Stimulated activated CD8-positive, alpha-beta memory T cell treated with anti-CD3 and anti-CD28 coated beads, Interleukin-4, amount 100 ng/mL, for 24 hours (primary cell): ENCODE measurements around the gene MDP1.
"Not testable (repeated sequence)": the region's sequence is repeated elsewhere in the genome, so short reads cannot be mapped to it uniquely, and the experiment has no call there.

ENCODE experiments used
- DNase-seq: peaks from one replicate; pipeline ENCODE4 v3.0.0-alpha.2; 2020; ENCODE audit warnings: low read depth

MDP1 gene

GRCh38 chr14:24231263-24232120 is 15.6 kb upstream of the MDP1 start:
- DNase-seq: no peak

DNA sequence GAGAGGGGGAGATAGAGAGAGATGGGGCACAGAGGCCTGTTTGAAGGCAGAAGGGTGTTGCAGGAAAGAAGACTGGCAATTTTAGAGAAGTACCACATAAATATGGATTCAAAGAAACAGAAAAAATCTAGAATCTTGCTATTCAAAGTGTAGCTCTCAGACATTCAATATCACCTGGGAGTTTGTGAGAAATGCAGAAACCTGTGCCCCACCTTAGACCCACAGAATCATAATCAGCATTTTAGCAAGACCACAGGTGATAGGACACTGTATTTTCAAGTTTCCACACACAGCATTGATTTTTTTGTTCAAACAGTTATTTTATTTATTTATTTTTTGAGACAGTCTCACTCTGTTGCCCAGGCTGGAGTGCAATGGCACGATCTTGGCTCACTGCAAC is 13.0 kb upstream of the MDP1 start:
- no peak for DNase-seq

GRCh38 chr14:24226473-24226872 is 10.6 kb upstream of the MDP1 start:
- no peak for DNase-seq

DNA sequence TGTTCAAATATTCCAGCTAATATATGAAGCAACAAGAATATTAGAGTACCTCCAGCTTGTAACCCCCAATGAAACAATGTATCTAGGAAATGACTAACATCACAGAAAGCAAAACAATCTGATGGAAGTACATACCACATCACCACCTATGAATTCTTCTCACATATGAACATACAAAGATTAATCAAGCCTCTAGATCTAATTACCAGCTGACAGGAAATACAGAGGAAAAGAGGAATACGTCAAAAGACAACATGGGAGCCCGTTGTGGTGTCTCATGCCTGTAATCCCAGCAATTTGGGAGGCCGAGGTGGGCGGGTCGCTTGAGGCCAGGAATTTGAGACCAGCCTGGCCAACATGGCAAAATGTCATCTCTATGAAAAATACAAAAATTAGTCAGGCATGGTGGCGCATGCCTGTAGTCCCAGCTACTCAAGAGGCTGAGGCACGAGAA is 8.8 kb upstream of the MDP1 start:
- DNase-seq: no peak

DNA sequence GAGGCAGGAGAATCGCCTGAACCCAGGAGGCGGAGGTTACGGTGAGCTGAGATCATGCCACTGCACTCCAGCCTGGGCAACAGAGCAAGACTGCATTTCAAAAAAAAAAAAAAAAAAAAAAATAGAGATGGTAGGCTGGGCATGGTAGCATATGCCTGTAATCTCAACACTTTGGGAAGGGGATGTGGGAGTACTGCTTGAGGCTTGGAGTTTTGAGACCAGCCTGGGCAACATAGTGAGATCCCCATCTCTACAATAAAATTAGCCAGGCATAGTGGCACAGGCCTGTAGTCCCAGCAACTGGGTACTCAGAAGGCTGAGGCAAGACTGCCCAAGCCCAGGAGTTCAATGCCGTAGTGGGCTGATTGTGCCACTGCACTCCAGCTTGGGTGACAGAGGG is 7.1 kb upstream of the MDP1 start:
- DNase-seq: not testable (repeated sequence)

- DNase-seq: no peak
Measured at GRCh38 chr14:24219521-24219920, 3.7 kb upstream of the MDP1 start.

DNA sequence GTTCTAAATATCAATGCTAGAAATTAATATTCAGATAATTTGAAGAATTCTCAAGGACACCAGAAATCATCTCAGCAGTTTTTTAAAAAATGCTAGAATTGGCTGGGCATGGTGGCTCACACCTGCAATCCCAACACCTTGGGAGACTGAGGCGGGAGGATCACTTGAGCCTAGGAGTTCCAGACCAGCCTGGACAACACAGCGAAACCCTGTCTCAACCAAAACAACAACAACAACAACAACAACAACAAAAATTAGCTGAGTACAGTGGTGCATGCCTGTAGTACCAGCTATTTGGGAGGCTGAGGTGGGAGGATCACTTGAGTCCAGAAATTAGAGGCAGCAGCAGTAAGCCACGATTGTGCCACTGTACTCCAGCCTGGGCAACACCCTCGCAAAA is 3.2 kb upstream of the MDP1 start:
- no peak for DNase-seq

DNA sequence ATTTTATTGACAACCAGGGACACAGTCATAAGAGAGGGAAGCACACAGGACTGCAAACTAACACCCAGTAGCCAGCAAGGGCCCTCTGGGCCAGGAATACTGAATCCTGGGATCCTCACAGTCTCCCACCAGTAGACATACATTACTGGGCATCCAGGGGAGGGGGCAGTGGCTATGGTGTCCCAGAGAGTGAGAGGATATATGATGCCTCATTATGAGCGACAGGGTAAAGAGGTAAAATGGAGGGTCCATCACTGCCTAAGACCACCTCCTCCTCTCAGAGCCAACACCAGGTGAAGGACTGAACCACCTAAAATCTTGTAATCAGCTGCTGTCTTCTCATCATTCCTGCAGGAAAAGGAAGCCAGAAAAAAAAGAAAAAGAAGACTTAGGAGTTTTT is 1.0 kb upstream of the MDP1 start:
- not testable (repeated sequence) for DNase-seq

DNA sequence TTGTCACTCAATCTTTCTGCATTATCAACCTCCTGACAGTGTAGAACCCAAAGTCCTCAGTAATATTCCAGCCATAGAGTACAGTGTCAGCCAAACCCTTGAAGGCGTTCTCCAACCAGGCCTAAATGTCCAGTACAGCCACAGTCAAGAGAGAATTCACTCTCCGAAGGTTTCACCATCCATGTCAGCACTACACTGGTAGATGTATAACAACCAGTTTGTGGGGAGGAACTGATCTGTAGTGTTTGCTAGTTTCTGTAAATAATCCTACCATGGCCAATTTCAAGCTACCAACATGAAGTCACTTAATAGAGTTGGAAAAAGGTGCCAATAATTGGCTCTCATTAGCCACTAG is 456 bp upstream of the MDP1 start:
- no peak for DNase-seq

DNA sequence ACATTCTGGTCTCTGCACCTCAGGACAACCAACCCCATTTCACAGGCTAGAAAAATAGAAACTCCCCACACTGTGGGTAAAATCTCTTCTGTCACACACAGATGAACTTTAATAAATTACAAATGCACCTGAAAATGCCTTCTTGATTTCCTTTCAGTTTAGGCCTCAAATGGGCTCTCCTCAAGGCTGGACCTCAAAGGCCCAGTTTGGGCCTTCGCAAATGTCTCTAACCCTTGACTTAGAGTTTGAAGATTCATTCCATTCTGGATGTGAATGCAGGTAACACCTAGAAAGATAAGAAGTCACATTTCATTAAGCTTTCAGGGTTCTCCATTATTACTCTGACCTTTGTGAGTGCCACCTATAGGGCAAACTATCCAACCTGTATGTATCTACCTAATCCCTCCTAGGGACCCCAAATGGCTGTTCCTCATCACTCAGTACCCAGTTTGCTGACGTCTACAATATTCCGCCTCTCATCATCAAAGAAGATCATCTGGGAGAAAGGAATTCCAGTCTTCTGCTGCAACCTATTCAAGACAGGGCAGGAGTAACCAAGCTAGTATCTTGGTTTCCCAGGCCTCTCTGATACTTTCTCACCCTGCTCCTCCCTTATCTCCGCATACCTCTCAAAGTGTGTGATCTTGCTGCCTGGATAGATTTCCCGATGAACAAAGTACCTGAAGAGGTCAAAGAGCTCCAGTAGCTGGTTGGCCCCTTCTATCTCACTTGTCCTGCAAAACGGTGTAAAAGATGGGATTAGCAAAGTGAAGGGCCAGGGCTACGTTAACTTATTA is 1.8 kb downstream of the MDP1 start:
- no peak for DNase-seq

DNA sequence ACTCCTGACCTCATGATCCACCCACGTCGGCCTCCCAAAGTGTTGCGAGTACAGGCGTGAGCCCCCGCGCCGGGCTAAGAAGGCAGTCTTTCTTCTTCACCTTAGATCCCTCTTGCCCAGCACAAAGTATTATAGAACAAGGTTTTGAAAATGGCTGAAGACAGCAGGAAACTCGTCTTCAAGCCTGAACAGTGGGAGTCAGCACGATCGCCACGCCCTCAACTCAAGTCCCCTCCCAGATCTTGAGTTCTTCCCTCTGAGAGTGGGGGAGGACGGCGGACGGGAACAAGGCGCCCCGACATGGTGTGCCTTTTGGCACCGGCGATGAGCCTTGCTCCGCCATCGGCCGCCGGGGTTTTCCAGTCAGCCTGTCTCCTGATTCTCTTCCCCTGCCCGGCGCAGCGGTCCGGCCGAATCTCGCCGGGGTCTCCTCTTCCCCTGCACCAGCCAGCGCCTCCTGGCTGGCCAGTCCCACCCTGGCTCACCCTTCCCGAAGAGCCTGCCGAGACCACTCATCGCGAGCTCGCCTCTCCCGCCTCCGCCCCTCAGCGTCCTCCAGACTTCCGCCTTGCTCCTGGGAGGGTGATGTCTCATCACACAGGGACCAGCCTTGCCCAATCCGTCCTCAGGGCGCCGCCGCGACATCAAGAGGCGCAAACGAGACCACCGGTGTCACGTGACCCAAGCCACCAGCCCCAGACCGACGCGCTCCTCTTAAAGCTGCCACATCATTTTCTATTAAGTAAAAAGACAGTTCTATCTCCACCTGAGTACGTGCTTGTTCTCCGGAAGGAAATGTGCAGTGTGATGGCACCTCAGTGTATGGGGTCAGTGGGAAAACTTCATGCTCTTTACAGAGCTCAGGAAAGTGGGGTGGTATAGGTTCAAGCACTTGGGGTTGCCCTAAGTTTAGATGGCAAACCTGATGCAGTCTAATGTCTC is 2.7 kb downstream of the MDP1 start, which contains the start of gene CHMP4A:
TSS of gene CHMP4A (minus strand) at position 565 of the 942 bp plus-strand sequence. CDS start at position 516, 49 bp downstream.
- DNase-seq: peak; percentile 97

DNA sequence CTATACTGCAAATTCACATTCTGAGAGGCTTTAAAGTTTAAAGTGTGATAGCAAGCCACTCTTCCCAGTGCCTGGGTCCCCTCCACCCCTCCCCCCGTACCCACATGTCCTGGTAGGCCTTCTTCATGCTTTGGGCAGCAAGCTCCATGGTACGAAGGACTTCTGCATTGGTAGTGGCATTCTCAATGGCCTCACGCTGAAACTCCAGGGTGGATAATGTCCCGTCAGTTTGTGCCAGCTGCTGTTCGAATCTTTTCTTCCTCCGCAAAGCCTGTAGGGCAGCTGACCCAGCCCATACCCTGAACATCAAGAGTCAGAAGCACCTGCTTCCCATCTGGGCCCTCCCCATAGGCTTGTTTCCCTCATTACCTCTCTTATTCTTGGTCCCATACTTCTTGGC is 4.6 kb downstream of the MDP1 start:
- no peak for DNase-seq

DNA sequence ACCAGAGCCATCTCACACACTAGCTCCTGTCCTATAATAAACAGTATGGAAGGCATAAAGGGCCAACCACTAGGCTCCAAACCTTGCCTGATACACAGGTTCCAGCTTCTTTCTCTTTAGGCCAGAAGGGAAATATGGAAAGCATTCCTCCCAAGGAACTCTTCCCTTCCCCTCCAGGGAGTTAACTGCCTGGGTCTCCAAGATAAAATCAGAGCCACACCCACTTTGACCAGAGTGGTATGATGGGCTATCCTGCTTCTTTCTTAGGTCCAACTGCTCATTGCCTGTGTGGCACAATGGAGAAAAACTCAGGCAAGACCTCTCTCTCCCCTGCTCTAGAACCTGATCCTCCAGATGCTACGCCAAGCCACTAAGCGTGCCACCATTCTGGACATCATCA is 8.2 kb downstream of the MDP1 start:
- no peak for DNase-seq

DNA sequence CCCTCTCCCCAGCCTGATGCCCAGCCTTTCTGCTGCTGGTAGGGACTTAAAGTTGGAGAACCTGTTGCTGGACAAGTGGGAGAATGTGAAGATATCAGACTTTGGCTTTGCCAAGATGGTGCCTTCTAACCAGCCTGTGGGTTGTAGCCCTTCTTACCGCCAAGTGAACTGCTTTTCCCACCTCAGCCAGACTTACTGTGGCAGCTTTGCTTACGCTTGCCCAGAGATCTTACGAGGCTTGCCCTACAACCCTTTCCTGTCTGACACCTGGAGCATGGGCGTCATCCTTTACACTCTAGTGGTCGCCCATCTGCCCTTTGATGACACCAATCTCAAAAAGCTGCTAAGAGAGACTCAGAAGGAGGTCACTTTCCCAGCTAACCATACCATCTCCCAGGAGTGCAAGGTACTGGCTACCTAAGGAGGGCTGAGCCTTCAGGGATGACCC is 8.7 kb downstream of the MDP1 start:
- no peak for DNase-seq

GRCh38 chr14:24206260-24207103 is 9.4 kb downstream of the MDP1 start:
- DNase-seq: no peak

GRCh38 chr14:24204163-24205146 is 11.4 kb downstream of the MDP1 start:
- no peak for DNase-seq

DNA sequence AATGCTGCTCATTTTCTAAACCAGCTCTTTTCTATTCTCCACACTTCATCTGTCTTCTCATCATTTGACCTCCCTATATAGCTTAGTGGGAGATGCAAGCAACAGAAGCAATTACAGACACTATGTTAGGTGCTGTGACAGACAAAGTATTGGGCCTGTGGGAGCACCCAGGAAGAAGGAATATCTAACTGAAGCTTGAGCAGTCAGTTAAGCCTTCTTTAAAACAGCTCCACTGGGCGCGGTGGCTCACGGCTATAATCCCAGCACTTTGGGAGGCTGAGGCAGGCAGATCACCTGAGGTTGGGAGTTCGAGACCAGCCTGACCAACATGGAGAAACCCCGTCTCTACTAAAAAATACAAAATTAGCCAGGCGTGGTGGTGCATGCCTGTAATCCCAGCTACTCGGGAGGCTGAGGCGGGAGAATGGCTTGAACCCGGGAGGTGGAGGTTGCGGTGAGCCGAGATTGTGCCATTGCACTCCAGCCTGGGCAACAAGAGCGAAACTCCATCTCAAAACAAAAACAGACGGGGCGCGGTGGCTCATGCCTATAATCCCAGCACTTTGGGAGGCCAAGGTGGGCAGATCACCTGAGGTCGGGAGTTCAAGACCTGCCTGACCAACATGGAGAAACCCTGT is 12.5 kb downstream of the MDP1 start:
- not testable (repeated sequence) for DNase-seq

DNA sequence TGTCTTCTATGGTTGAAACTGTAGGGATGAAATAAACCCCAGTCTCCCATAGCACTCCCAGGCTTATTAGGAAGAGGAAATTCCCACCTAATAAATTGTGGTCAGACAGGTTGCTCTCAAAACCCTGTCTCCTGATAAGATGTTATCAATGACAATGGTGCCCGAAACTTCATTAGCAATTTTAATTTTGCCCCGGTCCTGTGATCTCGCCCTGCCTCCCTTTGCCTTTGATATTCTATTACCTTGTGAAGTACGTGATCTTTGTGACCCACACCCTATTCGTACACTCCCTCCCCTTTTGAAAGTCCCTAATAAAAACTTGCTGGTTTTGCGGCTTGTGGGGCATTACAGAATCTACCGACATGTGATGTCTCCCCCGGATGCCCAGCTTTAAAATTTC is 13.3 kb downstream of the MDP1 start:
- not testable (repeated sequence) for DNase-seq

DNA sequence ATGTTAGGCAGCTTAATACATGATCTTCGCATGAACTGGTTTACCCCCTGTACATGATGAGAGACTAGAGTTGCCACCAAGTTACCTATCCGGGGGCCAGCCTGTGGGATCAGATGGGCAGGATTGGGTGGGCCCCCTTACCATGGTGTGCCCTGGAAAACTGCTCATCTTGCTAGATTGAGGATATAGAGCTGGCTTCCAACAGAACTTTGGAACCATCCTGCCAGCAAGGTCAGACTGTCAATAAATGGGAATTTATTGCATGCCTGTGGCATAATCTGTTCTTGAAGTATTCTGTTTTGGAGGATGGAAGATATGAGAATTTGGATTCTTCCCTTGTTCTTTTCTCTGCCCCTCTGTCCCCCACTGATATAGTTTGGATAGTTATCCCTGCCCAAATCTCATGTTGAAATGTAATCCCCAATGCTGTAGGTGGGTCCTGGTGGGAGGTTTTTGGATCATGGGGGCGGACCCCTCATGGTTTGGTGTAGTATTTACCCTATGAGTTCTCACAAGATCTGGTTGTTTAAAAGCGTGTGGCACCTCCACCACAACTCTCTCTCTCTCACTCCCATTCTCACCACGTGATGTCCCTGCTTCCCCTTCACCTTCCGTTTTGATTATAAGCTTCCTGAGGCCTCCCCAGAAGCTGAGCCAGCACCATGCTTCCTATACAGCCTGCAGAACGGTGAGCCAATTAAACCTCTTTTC is 16.9 kb downstream of the MDP1 start:
- no peak for DNase-seq
